HFFc6 (cell line): ENCODE results near the gene ADAM33. TPM values are rescaled to one million over a fixed set of nuclear protein-coding genes. Genes with fewer than 3 reads are reported as not detected.

Source experiments
- DNase-seq: peaks from one replicate; pipeline ENCODE4 v3.0.0-alpha.2; 2018
- H3K27ac Mint-ChIP-seq: 2 replicates; pipeline ENCODE4 v1.8.0; 2020; ENCODE audit warnings: mild to moderate bottlenecking, mixed read lengths
- H3K27me3 Mint-ChIP-seq: 2 replicates; pipeline ENCODE4 v1.8.0; 2021; ENCODE audit warnings: mild to moderate bottlenecking, moderate library complexity, mixed read lengths; ENCODE audit not compliant: insufficient read depth
- H3K36me3 Mint-ChIP-seq: 2 replicates; pipeline ENCODE4 v1.8.0; 2021; ENCODE audit warnings: low read depth, mixed read lengths
- H3K4me1 Mint-ChIP-seq: 2 replicates; pipeline ENCODE4 v1.8.0; 2020; ENCODE audit warnings: low read depth, mixed read lengths
- H3K4me3 Mint-ChIP-seq: 2 replicates; pipeline ENCODE4 v1.8.0; 2020; ENCODE audit warnings: mild to moderate bottlenecking, moderate library complexity, mixed read lengths
- H3K9me3 Mint-ChIP-seq: 2 replicates; pipeline ENCODE4 v1.8.0; 2020; ENCODE audit warnings: mild to moderate bottlenecking, mixed read lengths
- total RNA-seq, 6 experiments: library from RNA; stranded (reverse); fragmentation: NEBNext Ultra II Directional; extraction: Animal tissue kit (Norgen Biotek cat#: 25700); gene quantifications; 2 replicates in 1 of 6; 3 replicates in 5 of 6; pipeline ENCODE4 v1.2.3, GENCODE V29; 2021
- TF ChIP-seq, protein P1 (sequence below): fragments of 200-600 bp; sonication (generic); IDR thresholded peaks from 2 replicates; pipeline ENCODE4 v1.5.0; 2021; ENCODE audit warnings: antibody characterized with exemption, mild to moderate bottlenecking

Gene ADAM33
- total RNA-seq, 6 experiments from 2014 or later = 81.5 to 96.1 (median 87.6) TPM

DNA sequence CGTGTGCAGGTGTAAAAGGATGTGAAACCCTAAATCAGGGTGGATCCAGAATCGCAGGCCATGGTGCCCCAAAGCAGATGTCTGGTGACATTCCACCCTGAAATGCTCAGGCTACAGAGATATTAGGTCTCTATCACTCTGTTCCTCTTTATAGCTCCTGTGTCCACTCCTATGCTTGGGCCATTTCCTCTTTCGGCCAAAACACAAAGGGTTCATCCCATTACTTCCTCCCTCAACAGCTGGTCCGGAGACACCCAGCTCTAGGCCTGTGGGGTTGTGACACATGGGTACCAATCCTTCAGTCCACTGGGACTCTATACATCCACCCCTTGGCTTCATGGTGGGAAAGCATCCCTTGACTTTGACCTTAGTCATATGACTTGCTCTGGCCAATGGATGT lies 32.3 kb upstream of the ADAM33 start:
- H3K9me3 Mint-ChIP-seq = no peaks in the 10 kb centered on the region
- H3K27me3 Mint-ChIP-seq = peaks cover 7% of the 10 kb centered on the region
- no peaks in the 10 kb centered on the region for H3K36me3 Mint-ChIP-seq
- no peak for DNase-seq
- TF ChIP-seq, protein P1, sequence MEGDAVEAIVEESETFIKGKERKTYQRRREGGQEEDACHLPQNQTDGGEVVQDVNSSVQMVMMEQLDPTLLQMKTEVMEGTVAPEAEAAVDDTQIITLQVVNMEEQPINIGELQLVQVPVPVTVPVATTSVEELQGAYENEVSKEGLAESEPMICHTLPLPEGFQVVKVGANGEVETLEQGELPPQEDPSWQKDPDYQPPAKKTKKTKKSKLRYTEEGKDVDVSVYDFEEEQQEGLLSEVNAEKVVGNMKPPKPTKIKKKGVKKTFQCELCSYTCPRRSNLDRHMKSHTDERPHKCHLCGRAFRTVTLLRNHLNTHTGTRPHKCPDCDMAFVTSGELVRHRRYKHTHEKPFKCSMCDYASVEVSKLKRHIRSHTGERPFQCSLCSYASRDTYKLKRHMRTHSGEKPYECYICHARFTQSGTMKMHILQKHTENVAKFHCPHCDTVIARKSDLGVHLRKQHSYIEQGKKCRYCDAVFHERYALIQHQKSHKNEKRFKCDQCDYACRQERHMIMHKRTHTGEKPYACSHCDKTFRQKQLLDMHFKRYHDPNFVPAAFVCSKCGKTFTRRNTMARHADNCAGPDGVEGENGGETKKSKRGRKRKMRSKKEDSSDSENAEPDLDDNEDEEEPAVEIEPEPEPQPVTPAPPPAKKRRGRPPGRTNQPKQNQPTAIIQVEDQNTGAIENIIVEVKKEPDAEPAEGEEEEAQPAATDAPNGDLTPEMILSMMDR = no peak
- H3K4me3 Mint-ChIP-seq = no peak overlapping the region
- H3K4me1 Mint-ChIP-seq = no peaks in the 10 kb centered on the region
- H3K27ac Mint-ChIP-seq = no peak overlapping the region

DNA sequence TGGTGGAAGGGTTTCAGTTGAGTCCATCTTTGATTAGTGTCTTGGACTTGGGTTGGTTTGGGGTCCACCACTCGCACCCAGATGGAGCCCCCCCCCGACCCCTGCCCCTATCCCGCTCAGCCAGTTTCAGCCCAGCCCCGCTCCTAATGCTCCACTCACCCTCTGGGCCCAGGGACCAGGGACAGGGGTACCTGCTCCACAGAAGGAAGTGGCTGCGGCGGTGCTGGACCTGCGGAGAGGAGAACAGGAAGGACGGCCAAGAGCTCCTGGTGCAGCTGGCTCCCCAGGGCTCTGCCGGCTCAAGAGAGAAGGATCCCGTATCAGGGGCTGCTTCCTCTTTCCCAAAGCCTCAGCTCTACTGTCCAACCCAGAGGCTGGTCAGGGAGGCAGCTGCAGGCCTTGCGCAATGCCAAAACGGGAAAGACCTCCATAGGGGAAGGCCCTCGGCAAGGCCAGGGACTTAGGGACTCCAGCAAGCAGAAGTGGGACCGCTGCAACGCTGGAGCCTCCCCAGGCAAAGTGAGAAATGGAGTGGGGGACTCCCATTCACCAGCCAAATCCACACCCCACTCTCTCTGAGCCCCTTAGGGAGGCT lies 30.6 kb upstream of the ADAM33 start, which contains the start of gene SIGLEC1:
Gene SIGLEC1, minus strand, starts transcription at position 322 of the 595 bp plus-strand sequence. CDS start 5,472 bp downstream, outside the sequence.
- TF ChIP-seq, protein P1 = no peak
- no peak within 1 kb of the TSS for H3K4me3 Mint-ChIP-seq
- H3K4me1 Mint-ChIP-seq = peaks cover 3% of the 10 kb centered on the region; the same call in 1 of the 2 replicates
- H3K9me3 Mint-ChIP-seq = no peaks in the 10 kb centered on the region
- H3K36me3 Mint-ChIP-seq = no peaks in the 10 kb centered on the region
- no peak for DNase-seq
- H3K27me3 Mint-ChIP-seq = peaks cover 3% of the 10 kb centered on the region
- H3K27ac Mint-ChIP-seq = no peak within 1 kb of the TSS

DNA sequence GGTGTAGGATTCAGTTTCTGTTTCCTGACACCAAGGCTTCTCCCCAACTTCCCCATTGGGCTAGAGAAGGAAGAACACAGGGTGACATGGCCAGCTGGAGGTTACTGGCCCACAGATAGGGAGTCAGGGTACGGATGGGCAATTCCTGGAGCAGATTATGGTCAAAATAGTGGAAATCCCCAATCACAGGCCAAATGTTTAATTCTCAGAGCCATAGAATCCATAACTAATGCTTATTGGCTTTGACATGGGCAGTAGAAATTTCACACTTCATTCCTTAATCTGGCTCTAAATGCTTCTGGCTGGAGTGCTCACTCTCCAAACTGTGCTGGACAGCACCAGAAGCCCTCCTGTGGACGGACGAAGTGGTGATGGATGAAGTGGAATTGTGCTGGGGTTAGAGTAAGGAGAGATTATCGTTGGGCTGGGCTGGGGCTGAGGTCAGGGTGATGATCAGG lies 29.7 kb upstream of the ADAM33 start:
- Mint-ChIP-seq H3K27ac (no peak overlapping the region), H3K9me3 (no peaks in the 10 kb centered on the region), H3K27me3 (peaks cover 3% of the 10 kb centered on the region), H3K4me3 (no peak overlapping the region), H3K36me3 (no peaks in the 10 kb centered on the region), H3K4me1 (peaks cover 7% of the 10 kb centered on the region; the same call in 1 of the 2 replicates)
- TF ChIP-seq, protein P1 = no peak
- no peak for DNase-seq

DNA sequence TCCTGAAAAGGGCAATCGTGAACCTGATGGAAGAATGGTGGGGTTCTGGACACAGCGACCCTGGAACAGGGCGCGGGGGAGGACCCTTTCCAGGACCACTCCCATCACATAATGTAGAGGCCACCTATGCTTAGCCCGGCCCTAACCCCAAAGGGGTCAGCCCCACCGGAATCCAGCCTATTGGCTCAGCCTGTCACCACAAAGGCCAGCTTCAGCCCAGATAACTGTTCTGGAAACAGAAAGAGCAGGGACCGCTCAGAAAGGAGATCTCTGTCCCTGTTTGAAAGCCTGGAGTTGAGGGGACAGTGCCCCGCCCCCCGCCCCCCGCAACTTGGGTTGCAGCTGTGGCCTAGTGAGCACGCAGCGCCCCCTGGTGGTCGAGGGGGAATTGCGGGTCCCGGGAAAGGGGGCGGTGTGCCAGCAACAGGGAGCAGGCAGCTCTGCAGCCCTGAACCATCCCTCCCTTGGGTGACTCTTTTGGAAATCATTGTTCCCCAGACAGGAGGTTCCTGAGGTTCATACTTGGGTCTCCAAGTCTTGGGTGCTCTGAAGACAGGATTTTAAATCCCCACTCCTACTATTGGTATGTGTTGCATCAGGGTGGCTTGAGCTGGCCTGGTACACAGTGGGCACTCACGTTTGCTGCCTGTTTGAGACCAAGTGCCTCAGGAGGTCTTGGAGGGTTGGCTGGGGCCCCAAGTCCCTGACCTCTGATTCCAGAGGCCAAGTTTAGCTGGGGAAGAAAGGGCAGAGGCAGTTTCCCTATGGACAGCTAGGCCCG lies 29.1 kb upstream of the ADAM33 start:
- Mint-ChIP-seq H3K4me1 (peaks cover 7% of the 10 kb centered on the region; the same call in 1 of the 2 replicates), H3K9me3 (no peaks in the 10 kb centered on the region), H3K27me3 (peaks cover 3% of the 10 kb centered on the region), H3K27ac (no peak overlapping the region), H3K4me3 (no peak overlapping the region), H3K36me3 (no peaks in the 10 kb centered on the region)
- TF ChIP-seq, protein P1 = peak; percentile 100
- peak; percentile 21 for DNase-seq

DNA sequence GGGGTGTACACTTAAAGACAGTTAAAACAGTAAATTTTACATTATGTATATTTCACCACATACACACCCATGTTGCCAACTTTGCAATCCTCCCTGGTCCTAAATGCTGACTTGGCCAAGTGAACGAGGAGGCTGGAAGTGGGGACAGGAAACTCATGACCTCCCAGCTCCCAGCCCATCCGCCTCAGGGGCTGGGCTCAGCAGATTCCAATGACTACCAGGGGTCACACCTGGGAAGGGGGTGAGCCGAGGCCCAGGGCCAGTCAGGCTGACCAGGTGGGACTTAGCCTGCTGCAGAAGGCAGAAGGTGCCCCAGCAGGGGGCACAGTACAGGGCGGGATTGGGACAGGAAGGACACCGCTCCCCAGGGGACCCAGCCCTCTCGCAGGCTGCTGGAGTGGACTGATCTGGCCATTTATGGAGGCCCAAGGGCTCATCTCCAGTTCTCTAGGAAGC lies 28.2 kb upstream of the ADAM33 start:
- no peak overlapping the region for H3K4me3 Mint-ChIP-seq
- TF ChIP-seq, protein P1 = no peak
- H3K27me3 Mint-ChIP-seq = peaks cover 3% of the 10 kb centered on the region
- peaks cover 7% of the 10 kb centered on the region; the same call in 1 of the 2 replicates for H3K4me1 Mint-ChIP-seq
- no peak overlapping the region for H3K27ac Mint-ChIP-seq
- H3K36me3 Mint-ChIP-seq = no peaks in the 10 kb centered on the region
- no peaks in the 10 kb centered on the region for H3K9me3 Mint-ChIP-seq
- DNase-seq = no peak
